Activated T-cell treated with anti-CD3 and anti-CD28 coated beads, Interleukin-2, amount 50 U/mL, for 4 hours (primary cell): ENCODE data around the gene DFFA. TPM values are rescaled to one million over a fixed set of nuclear protein-coding genes. Genes with fewer than 3 reads are reported as not detected.
"Not testable (repeated sequence)": the region's sequence is repeated elsewhere in the genome, so short reads cannot be mapped to it uniquely, and the experiment has no call there.

Experiments used
- ATAC-seq, 2 donors: fragments of 200-7000 bp; cut with Tn5 transposase; one replicate each; pipeline ENCODE4 v1.10.0; 2021
- DNase-seq: peaks from one replicate; pipeline ENCODE4 v3.0.0-alpha.2; 2020
- H3K27me3 Mint-ChIP-seq: one replicate; pipeline ENCODE4 v1.8.0; 2021; ENCODE audit warnings: low read depth, mixed read lengths
- H3K36me3 Mint-ChIP-seq: one replicate; pipeline ENCODE4 v1.8.0; 2022; ENCODE audit warnings: mixed read lengths; ENCODE audit not compliant: insufficient read depth
- H3K4me1 Mint-ChIP-seq: one replicate; pipeline ENCODE4 v1.8.0; 2021; ENCODE audit warnings: low read depth, mixed read lengths
- H3K4me3 Mint-ChIP-seq: one replicate; pipeline ENCODE4 v1.8.0; 2021; ENCODE audit warnings: mild to moderate bottlenecking, moderate library complexity, mixed read lengths
- H3K9me3 Mint-ChIP-seq: one replicate; pipeline ENCODE4 v1.8.0; 2021; ENCODE audit warnings: mixed read lengths
- total RNA-seq, 3 donors: library from RNA; stranded (reverse); gene quantifications; one replicate each; pipeline ENCODE4 v1.2.1, GENCODE V29; 2021

Gene DFFA
- total RNA-seq, 3 donors from 2014 or later = 62.9 to 81.5 (median 73.4) TPM

DNA sequence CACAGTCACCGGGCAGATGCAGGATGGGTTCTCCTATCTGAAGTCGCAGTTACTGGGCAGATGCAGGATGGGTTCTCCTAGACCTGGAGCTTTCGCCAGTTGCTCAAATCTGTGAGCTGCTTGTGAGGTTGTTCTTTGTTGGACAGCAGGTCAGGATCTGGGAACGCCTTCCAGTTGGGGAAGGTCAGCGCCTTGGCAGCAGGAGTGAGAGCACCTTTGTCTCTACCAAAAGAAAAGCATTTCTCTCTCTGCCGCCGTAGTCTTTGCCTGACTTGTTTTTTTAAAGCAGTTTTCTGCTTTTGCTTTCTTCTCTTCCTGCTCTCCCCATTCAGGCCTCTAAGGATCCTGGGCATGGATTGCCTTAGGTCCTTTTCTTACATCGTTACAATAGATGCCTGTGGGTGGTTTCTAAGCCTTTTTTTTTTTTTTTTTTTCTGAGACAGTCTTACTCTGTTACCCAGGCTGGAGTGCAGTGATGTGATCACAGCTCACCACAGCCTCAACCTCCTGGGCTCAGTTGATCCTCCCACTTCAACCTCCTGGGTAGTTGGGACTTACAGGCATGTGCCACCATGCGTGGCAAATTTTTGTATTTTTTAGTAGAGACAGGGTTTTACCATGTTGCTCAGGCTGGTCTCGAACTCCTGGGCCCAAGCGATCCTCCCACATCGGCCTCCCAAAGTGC, 18.1 kb upstream of the DFFA start:
- DNase-seq = no peak
- no peaks in the 10 kb centered on the region for H3K27me3 Mint-ChIP-seq
- H3K4me1 Mint-ChIP-seq = peaks cover 18% of the 10 kb centered on the region
- no peak for ATAC-seq
- H3K36me3 Mint-ChIP-seq = peaks cover 2% of the 10 kb centered on the region
- no peak overlapping the region for H3K4me3 Mint-ChIP-seq
- no peaks in the 10 kb centered on the region for H3K9me3 Mint-ChIP-seq

GRCh38 chr1:10489291-10490055, 17.1 kb upstream of the DFFA start:
- H3K9me3 Mint-ChIP-seq = no peaks in the 10 kb centered on the region
- H3K4me1 Mint-ChIP-seq = peaks cover 9% of the 10 kb centered on the region
- ATAC-seq (no peak), DNase-seq (no peak)
- no peak overlapping the region for H3K4me3 Mint-ChIP-seq
- peaks cover 7% of the 10 kb centered on the region for H3K36me3 Mint-ChIP-seq
- H3K27me3 Mint-ChIP-seq = no peaks in the 10 kb centered on the region

GRCh38 chr1:10484521-10484920, 12.2 kb upstream of the DFFA start:
- no peaks in the 10 kb centered on the region for H3K9me3 Mint-ChIP-seq
- H3K4me3 Mint-ChIP-seq = no peak overlapping the region
- DNase-seq (no peak), ATAC-seq (no peak)
- peaks cover 7% of the 10 kb centered on the region for H3K36me3 Mint-ChIP-seq
- peaks cover 6% of the 10 kb centered on the region for H3K4me1 Mint-ChIP-seq
- no peaks in the 10 kb centered on the region for H3K27me3 Mint-ChIP-seq

GRCh38 chr1:10480614-10481013, 8.3 kb upstream of the DFFA start:
- Mint-ChIP-seq H3K9me3 (no peaks in the 10 kb centered on the region), H3K4me3 (no peak overlapping the region), H3K36me3 (peaks cover 4% of the 10 kb centered on the region), H3K4me1 (peaks cover 22% of the 10 kb centered on the region), H3K27me3 (no peaks in the 10 kb centered on the region)
- no peak for DNase-seq
- no peak for ATAC-seq

- DNase-seq (no peak), ATAC-seq (no peak)
- no peaks in the 10 kb centered on the region for H3K9me3 Mint-ChIP-seq
- H3K27me3 Mint-ChIP-seq = no peaks in the 10 kb centered on the region
- no peak overlapping the region for H3K4me3 Mint-ChIP-seq
- peaks cover 30% of the 10 kb centered on the region for H3K4me1 Mint-ChIP-seq
- no peaks in the 10 kb centered on the region for H3K36me3 Mint-ChIP-seq
Observed at GRCh38 chr1:10479296-10479695, 7.0 kb upstream of the DFFA start.

DNA sequence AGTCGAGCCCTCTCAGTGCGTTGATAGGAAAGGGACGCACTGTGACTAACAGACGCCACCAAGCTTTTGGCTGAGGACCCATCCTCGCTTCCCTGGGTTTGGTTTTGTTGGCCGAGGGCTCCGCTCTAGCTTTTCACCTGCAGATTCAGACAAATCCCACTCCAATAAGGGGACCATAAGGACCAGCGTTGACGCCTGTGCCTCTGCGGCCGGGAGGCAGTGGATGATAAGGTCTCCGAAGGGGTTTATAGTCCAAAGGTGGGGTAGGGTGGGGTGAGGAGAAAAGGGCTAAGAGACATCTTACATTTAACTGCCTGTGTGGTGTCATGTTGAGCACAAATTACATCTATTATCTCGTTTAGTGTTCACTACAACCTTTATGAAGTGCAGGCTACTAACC, 3.2 kb upstream of the DFFA start:
- Mint-ChIP-seq H3K27me3 (no peaks in the 10 kb centered on the region), H3K4me3 (peak overlapping the region; percentile 96), H3K36me3 (no peaks in the 10 kb centered on the region), H3K4me1 (peaks cover 50% of the 10 kb centered on the region), H3K9me3 (no peaks in the 10 kb centered on the region)
- DNase-seq (no peak), ATAC-seq (peak in 1 of 2 donors; percentile 3)

GRCh38 chr1:10474613-10475507, 2.5 kb upstream of the DFFA start, which contains the start of gene PEX14:
Gene PEX14, plus strand, starts transcription at chr1:10474950. Its CDS starts 17 bp downstream, at chr1:10474967.
- Mint-ChIP-seq H3K27me3 (no peaks in the 10 kb centered on the region), H3K4me3 (peak within 1 kb of the TSS; percentile 96), H3K4me1 (peaks cover 50% of the 10 kb centered on the region), H3K36me3 (no peaks in the 10 kb centered on the region), H3K9me3 (no peaks in the 10 kb centered on the region)
- ATAC-seq = peak; percentile 87 to 90
- peak; percentile 77 for DNase-seq

- not testable (repeated sequence) for H3K36me3 Mint-ChIP-seq, ATAC-seq, DNase-seq, H3K27me3 Mint-ChIP-seq, H3K9me3 Mint-ChIP-seq
- H3K4me3 Mint-ChIP-seq = peak overlapping the region; percentile 96
- peaks cover 47% of the 10 kb centered on the region for H3K4me1 Mint-ChIP-seq
Observed at GRCh38 chr1:10474309-10474612, 1.9 kb upstream of the DFFA start.

GRCh38 chr1:10473145-10473765, 926 bp upstream of the DFFA start:
- no peaks in the 10 kb centered on the region for H3K27me3 Mint-ChIP-seq
- peaks cover 45% of the 10 kb centered on the region for H3K4me1 Mint-ChIP-seq
- peaks cover 8% of the 10 kb centered on the region for H3K36me3 Mint-ChIP-seq
- H3K9me3 Mint-ChIP-seq = no peaks in the 10 kb centered on the region
- DNase-seq (no peak), ATAC-seq (no peak)
- peak overlapping the region; percentile 96 for H3K4me3 Mint-ChIP-seq

GRCh38 chr1:10471411-10472219, 714 bp downstream of the DFFA start:
- DNase-seq = no peak
- peak overlapping the region; percentile 96 for H3K4me3 Mint-ChIP-seq
- ATAC-seq = peak in 1 of 2 donors; percentile 1
- H3K36me3 Mint-ChIP-seq = peaks cover 17% of the 10 kb centered on the region
- H3K27me3 Mint-ChIP-seq = no peaks in the 10 kb centered on the region
- no peaks in the 10 kb centered on the region for H3K9me3 Mint-ChIP-seq
- peaks cover 40% of the 10 kb centered on the region for H3K4me1 Mint-ChIP-seq

GRCh38 chr1:10470043-10470442, 2.3 kb downstream of the DFFA start:
- Mint-ChIP-seq H3K9me3 (no peaks in the 10 kb centered on the region), H3K4me3 (no peak overlapping the region), H3K36me3 (peaks cover 17% of the 10 kb centered on the region), H3K4me1 (peaks cover 27% of the 10 kb centered on the region), H3K27me3 (no peaks in the 10 kb centered on the region)
- DNase-seq (no peak), ATAC-seq (no peak)

- Mint-ChIP-seq H3K27me3 (no peaks in the 10 kb centered on the region), H3K36me3 (peaks cover 30% of the 10 kb centered on the region), H3K4me3 (no peak overlapping the region), H3K4me1 (peaks cover 10% of the 10 kb centered on the region), H3K9me3 (no peaks in the 10 kb centered on the region)
- ATAC-seq = no peak
- no peak for DNase-seq
Observed at GRCh38 chr1:10467078-10467477, 5.3 kb downstream of the DFFA start.

DNA sequence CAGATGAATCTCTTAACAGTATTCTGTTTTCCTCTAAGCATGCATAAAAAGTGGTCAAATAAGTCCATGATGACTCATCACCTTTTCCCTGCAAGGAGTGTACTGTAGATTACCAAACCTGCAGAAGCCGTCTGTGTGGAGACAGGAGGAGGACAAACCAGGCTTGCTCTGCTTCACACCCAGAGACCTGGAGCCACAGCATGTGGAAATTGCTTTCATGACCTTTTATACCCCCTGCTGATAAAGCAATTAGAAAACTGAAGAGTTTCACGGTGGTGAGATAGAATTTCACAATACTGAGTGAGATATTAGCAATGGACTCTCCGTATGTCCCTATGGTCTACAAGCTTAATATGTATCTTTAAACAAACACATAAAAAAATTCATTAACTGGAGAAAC, 13.1 kb downstream of the DFFA start:
- no peaks in the 10 kb centered on the region for H3K9me3 Mint-ChIP-seq
- DNase-seq (no peak), ATAC-seq (no peak)
- no peak overlapping the region for H3K4me3 Mint-ChIP-seq
- H3K27me3 Mint-ChIP-seq = no peaks in the 10 kb centered on the region
- peaks cover 8% of the 10 kb centered on the region for H3K4me1 Mint-ChIP-seq
- H3K36me3 Mint-ChIP-seq = peaks cover 24% of the 10 kb centered on the region
